HUDEP-2 (cell line): ENCODE results near the gene CCDC197.

Experiments used
- DNase-seq, 76 experiments: peaks; one replicate each; lab custom pipeline; 2025; ENCODE audit not compliant: unreplicated experiment in 76 of 76; lab: John Stamatoyannopoulos, UW

The CCDC197 gene

DNA sequence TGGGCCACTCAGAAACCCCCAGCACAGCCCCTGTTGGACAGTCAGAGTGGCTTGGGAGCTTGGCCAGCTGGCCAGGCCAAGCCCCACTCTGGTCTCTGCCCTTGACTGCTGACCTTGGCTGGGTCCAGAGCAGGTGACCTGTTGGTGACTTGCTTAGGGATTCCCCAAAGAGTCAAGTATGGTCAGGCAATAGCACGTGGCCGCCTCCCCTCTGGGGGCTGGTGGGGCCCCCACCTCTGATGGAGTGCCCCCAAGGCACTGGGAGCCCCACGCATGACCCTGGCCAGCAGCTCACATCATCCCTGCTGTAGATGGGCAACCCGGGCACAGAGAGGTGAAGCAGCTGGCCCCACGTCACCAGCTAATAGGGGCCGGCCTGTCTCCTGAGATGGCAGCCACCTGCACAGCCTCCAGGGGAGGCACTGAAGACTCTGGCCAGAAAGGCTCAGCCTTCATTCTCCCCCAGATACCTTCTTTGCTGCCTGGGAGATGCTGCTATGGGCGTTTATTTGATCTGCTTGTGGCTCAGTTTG lies 1.8 kb downstream of the CCDC197 start:
- DNase-seq, result no peak

DNA sequence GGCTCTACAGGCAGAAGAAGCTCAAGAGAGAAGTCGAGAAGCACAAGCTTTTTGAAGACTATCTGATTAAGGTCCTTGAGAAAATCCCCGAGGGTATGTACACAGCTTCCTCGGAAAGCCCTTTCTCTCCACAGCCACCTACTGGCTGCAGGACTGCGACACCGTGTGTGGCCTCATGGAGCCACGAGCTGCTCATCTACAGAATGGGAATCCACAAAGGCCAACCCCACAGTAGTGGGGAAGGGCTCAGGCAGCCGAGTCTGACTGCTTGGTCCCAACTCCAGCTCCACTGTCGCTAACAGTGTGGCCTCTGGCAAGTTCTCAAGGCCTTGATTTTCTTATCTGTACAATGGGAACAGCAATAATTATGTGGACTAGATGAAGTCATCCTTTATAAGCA lies 2.5 kb downstream of the CCDC197 start:
- no peak for DNase-seq

DNA sequence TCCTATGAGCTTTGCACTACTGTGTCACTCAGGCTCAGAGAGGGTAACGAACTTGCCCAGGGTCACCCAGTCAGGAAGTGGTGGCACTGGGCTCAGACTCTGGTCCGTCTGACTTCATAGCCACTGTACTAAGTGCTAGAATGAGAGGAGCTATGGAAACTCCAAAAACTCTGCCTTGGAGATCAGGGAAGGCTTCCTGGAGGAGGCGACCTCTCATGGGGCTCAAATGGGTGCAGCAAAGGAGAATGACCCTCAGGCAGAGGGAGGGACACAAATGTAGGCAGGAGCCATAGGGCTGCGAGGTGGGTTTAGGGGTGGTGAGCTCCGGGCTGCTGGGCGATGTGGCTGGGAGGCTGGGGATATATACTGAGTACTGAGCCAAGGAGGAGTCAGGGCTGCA lies 3.2 kb downstream of the CCDC197 start:
- DNase-seq, result no peak

DNA sequence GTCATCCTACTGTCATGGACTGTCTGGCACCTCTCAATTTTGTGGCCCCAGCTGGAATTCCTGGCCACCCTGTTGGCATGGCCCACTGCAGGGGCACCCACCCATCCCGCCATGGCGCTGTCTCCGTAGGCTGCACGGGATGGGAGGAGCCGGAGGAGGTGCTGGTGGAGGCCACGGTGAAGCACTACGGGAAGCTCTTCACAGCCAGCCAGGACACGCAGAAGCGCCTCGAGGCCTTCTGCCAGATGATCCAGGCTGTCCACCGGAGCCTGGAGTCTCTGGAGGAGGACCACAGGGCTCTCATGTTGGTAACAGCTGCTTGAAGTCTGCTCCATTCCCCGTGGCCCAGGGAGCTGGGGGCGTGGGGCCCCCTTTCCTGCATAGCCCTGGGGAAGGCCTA lies 3.9 kb downstream of the CCDC197 start:
- DNase-seq, result no peak

DNA sequence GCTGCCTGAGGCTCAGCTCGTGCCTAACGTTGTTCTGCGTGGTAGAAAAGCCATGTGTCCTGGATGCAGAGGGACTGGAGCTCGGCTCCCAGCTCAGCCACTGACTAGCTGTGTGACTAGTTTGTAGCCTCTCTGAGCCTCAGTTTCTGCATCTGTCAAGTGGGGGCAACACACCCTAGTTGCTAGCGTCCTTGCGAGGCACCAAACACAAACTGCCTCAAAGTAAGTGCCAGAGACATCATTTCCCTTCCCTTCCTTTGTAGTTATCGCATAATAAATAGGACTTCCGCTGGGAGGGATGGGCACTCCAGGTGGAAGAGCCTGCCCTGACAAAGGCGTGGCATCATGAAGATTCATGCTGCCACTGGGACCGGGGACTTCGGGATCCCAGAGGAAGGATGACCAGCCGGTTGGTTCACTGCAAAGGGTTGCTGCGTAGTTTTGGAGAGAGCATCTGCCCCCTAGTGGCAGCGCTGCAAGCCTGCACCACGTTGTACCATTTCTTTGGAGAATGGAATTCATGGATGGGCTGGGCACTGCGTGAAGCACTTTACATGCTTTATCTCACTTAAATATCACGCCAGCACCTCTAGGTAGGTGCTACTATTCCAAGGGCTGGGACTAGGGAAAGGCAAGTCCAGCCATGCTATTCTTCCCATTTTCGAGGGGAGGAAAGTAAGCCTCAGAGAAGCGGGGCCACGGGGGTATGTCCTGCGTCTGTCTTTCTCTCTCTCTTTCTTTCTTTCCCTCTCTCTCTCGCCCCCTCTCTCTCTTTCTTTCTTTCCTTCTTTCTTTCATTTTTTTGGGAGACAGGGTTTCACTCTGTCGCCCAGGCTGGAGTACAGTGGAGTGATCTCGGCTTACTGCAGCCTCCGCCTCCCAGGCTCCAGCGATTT lies 4.6 kb downstream of the CCDC197 start:
- DNase-seq, result peak in 33 of 76 experiments; percentile 2 to 49 (median 15)

DNA sequence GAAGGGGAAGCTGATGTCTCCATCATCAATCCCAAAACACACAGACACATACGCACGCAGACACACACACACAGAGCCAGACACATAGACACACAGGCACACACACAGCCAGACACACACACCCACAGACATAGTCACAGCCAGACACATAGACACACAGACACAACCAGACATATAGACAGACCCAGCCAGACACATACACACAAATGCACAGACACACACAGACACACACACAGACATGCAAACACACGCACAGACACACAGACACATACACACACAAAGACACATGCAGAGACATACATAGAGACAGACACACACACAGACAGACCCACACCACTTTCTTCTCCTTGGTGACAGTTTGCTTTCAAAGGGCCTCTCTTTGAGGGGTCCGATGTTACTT lies 6.3 kb downstream of the CCDC197 start:
- no peak for DNase-seq

DNA sequence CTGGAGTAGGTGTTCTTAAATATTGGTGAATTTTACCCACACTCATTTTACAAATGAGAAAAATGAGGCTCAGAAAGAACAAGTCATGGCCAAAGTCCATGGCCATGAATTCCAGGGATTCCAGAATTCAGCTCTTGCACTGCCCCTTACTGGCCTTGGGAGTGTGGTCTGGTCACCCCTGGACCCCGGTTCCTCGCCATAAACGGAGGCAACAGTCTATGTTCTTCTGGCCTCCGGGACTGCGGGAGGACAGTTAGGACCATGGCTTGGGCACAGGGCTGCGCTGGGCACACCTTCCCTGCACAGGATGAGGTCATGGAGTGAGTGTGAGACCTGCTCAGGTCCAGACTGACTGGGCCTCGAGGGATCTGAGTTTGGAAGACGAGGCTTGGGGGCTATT lies 6.9 kb downstream of the CCDC197 start:
- no peak for DNase-seq

DNA sequence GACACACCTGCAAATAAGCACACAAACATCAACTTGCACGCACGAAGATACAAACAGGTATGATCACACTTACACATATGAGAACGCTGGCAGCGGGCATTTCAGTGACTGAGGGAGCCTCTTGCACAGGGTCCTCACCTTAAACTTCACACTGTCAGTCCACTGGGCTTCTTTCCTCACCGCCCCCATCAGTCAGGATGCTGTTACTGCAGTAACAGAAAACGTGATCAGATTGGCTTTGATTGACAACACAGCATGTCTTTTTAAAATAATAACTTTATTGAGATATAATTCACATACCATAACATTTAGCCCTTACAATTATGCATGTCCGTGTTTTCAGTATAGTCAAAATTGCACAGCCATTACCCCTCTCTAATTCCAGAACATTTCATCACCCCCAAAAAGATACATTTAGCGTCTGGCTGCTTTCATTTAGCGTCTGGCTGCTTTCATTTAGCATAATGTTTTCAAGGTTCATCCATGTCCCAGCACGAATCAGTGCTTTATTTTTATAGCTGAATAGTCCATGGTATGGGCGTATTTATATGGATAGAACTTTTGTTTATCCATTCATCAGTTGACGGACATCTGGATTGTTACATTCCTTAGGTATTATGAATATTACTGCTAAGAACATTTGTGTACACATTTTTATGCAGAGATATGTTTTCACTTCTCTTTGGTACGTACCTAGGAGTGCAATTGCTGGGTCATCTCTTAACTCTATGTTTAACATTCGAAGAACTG lies 8.4 kb downstream of the CCDC197 start:
- DNase-seq, result no peak

DNA sequence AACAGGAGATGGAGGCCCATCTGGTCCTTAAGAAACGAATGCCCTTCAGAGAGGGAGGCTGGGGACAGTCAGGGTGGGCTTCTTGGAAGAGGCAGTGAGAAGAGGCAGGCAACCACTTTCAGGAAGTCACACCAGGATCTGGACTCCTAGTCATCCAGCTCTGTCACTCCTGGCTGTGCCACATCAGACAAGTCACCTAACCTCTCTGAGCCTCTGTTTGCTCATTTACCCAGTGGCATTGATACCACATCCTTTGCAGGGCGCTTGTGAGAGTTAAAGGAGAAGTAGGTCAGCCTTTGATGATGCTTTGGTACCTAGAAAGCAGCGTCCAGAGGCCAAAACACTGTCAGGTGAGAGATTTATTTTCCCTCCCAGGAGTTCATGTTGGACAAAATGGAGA lies 11.1 kb downstream of the CCDC197 start:
- no peak for DNase-seq

DNA sequence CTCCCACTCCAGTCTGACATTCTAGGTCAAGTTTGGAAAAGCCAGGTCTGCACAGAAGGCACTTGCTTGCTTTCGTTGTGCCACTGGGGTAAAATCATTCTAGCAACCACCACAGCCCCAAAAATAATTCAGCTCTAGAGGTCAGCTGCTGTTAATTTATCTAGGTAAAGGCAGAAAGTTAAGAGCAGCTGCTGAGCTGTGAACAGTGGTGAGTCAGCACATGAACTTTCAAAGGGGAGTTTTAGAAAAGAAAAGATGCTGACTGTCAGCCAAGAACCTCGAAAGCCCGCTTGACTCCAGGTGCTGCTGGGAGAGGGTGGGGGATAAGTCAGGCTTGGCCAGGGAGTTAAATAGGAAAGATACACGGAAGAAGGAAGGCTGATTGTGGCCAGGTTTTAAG lies 12.7 kb downstream of the CCDC197 start:
- DNase-seq, result no peak

DNA sequence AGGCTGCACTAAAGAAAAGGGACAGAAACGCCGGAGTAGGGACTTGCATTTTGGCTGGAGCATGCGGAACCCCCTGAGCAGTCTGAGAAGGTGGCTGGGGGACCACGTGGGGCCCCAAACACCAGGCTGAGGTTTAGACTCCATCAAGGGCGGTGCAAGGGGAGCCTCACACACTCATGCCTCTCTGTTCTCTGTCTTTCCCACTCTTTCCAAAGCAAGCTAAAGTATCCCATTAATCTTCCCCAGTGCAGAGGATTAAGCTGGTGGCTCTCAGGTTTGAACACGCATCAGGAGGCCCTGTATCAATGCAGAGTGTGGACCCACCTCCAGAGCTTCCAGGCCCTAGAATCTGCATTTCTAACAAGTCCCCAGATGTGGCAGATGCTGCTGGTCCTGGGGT lies 13.5 kb downstream of the CCDC197 start:
- no peak for DNase-seq

DNA sequence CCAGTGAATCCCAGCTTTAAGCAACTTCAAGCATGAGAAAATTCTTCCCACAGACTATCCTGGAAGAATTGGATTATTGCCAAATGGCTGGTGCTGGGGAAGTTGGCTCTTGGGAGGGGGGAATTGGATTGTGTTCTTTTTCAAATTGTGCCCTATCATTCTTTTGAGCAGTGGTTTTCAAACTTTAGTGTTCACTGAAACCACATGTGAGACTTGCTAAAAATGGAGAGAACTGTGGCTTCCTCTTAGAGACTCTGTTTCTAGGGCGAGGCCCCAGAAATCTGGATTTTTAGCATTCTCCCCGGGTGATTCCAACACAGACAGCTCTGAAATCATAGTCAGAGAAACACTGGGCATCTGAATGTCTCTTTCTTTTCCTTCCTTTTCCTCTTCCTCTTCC lies 14.7 kb downstream of the CCDC197 start:
- no peak for DNase-seq

DNA sequence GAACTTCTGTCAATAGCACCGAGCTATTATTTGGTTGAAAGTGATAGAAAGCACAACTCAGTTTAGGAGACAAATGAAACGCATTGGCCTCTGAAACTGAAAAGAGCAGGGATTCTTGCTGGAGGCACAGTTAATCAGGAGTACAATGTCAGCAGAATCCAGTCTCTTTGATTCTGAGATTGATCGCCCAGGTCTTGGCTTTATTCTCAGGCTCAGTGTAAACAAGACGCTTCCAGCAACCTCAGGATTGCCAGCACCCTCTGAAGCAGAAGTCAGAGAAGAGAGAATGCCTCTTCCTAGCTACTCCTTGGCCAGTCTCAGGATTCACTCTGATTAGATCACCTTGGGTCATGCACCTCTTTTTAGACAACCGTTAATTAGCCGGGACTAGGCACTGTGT lies 17.3 kb downstream of the CCDC197 start:
- DNase-seq, result no peak

DNA sequence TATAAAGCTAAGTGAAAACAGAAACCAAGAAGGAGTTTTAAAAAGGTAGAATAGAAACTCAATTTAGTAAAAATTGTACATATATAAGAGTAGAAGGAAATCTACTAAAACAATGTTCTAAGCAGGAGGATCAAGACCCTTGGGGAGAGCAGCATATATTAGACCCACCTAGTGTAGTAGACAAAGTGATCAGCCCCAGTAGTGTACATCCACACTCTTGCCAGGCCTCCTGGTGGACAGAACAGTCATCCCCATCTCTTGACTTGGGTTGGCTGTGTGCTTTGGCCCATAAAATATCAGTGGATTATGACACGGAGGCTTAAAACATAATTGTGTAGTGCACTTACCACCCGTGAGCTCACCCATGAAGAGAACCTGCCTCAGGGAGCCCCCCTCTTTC lies 18.1 kb downstream of the CCDC197 start:
- DNase-seq, result no peak

DNA sequence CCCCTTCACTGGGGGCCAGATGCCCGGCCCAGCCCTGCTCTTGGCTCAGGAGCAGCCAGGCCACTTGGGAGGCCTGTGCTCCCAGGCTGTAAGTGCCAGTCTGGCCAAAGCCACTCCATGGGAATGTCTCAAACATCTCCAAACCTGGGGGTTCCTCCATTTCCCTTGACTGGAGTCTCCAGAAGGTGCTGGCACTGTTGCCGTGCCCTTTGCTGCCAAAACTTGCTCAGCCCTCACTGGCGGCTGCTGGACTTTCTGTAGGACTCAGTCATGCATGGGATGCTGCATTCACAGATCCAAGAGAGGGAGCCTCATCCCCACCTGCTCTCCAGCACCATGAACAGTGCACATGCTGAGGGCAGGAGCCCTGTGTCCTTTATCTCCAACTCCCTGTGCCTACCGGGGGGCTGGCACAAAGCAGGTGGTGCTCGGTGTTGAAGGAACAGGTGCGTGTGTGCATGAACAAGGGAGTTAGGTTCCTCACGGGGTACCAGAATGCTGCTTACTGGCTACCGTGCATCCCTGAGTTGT lies 19.4 kb downstream of the CCDC197 start:
- DNase-seq, result no peak

DNA sequence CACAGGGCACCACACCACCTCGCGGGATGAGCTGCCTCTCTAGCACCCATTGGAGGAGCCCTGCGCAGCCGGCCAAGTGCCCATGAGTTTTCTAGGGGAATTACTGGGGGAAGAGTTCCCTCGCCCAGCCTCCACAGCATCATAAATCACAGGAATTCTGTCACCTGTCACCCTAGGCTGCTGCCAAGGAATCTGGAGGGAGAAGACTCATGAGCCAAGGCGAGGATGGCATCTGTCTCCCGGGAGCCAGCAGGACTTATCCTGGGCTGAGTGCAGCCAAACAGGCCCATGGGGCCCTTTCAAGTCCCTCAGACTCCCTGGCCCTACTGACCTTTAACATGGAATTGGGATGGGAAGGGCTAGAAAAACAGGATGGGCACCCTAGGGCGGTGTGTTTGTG lies 21.2 kb downstream of the CCDC197 start:
- DNase-seq, result no peak

DNA sequence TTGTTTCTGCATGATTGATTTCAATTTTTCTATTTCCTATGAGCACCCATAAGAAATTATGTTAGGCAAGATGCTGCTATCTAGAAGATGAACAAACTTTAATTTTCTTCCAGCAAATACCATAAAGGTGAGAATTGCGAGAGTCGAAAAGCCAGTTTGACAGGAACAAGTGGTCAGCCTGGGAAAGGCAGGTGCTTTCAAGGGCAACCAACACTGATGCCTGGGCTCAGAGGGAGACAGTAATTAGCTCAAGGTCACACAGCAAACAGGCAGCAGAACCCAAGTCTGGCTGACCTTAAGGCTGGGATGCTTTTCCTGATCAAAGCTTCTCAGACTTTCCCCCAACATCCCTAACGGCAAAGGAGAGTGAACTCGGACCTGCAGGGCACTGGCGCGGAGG lies 22.2 kb downstream of the CCDC197 start:
- DNase-seq, result no peak

DNA sequence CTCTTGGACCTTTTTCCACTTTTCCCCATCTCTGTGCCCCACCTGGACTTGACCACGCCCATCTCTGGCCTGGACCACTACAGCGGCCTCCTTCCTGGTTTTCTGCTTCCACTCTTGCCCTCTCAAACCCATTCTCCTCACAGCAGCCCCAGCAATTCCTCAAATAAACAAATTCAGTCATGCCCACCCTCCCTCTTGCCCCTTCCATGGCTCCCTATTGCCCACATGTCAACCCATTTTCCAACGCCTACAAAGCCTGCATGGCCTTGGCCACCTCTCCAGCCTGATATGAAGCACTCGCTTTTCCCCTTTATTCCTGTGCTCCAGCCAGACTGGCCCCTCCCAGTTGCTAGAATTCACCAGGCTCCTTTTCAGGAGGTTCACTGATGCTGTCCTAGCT lies 23.2 kb downstream of the CCDC197 start:
- no peak for DNase-seq

DNA sequence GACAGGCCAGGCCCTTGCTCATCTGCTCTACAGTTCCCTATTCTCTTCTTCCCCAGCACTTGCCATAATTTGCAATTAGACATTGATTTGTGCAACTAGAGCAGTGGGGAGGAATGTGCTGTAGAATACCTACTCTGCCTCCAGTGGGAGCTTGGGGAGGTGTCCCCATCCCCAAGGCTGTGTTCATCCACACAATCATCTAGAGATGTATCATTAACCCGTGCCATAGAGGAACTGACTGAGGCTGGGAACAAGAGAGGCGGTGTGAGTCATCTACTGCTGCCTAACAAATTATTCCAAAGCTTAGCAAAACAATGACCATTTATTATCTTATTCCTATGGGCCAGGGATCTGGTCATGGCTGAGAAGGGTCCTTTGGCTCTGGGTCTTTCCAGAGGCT lies 23.9 kb downstream of the CCDC197 start:
- no peak for DNase-seq

DNA sequence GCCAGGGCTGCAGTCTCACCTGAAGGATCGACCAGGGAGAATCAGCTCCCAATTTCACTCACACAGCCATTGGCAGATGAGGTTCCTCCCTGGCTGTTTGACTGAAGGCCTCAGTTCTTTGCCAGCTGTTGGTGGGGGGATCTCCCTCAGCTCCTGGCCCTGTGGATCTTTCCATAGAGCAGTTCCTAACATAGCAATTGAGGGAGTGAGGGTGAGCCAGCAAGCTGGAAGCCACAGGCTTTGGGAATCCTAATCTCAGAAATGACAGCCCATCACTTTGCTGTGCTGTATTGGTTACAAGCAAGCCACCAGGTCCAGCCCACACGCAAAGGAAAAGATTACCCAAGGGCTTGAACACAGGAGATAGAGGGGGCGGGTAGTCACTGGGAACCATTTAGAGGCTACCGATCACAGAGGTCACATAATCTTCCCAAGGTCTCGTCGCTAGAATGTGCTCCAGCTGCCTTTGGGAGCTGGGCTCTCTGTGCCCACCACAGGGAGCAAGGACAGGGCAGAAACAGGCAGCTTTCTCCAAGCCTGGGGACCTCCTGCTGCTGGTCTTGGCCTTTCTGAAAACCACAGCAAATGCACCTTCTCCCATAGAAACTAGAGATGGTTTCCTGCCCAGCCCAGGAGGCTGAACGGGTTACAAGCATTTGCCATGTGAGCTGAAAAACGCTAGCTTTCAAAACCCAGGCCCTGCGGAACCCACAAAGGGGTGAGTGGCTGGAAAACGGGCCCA lies 24.5 kb downstream of the CCDC197 start:
- no peak for DNase-seq
